Neural cell (in vitro differentiated cells): ENCODE results near the gene LRRC3. TPM values are rescaled to one million over a fixed set of nuclear protein-coding genes. Genes with fewer than 3 reads are reported as not detected.

Experiments
- H2AFZ ChIP-seq: fragments of 200-600, 300-800 bp; sonication (generic), shearing (Covaris generic); 2 replicates; pipeline ENCODE4 v1.6.0; 2014; ENCODE audit warnings: low read depth, mild to moderate bottlenecking, antibody characterized with exemption, low read length, moderate library complexity
- H3F3A ChIP-seq: fragments of 200-600 bp; shearing (Covaris generic); 2 replicates; pipeline ENCODE4 v1.6.1; 2016; ENCODE audit warnings: mild to moderate bottlenecking, moderate library complexity, mixed read lengths, antibody characterized with exemption, low read length; ENCODE audit not compliant: insufficient read depth, poor library complexity, severe bottlenecking
- H3K27ac ChIP-seq: fragments of 200-600, 300-800 bp; sonication (generic), shearing (Covaris generic); 2 replicates; pipeline ENCODE4 v1.5.1; 2014; ENCODE audit warnings: mild to moderate bottlenecking, low read length, moderate library complexity
- H3K27me3 ChIP-seq: fragments of 300-800, 200-600 bp; sonication (generic), shearing (Covaris generic); 2 replicates; pipeline ENCODE4 v1.6.0; 2014; ENCODE audit warnings: mild to moderate bottlenecking, low read depth, low read length, moderate library complexity; ENCODE audit not compliant: insufficient read depth
- H3K36me3 ChIP-seq: fragments of 300-800, 200-600 bp; sonication (generic), shearing (Covaris generic); 2 replicates; pipeline ENCODE4 v1.5.1; 2014; ENCODE audit warnings: mild to moderate bottlenecking, antibody characterized with exemption, low read length, moderate library complexity; ENCODE audit not compliant: insufficient read depth
- H3K4me2 ChIP-seq: fragments of 300-800, 200-600 bp; sonication (generic), shearing (Covaris generic); 2 replicates; pipeline ENCODE4 v1.6.0; 2014; ENCODE audit warnings: mild to moderate bottlenecking, low read length
- H3K4me3 ChIP-seq: fragments of 300-800, 200-600 bp; sonication (generic), shearing (Covaris generic); 2 replicates; pipeline ENCODE4 v1.5.1; 2014; ENCODE audit warnings: mild to moderate bottlenecking, low read length, moderate library complexity
- H3K79me2 ChIP-seq: fragments of 200-600 bp; shearing (Covaris generic); replicated peaks from 2 replicates; pipeline ENCODE4 v1.6.0; 2014; ENCODE audit warnings: mild to moderate bottlenecking, low read length, moderate library complexity; ENCODE audit not compliant: insufficient read depth
- H3K9ac ChIP-seq: fragments of 300-800, 200-600 bp; sonication (generic), shearing (Covaris generic); 2 replicates; pipeline ENCODE4 v1.6.1; 2016; ENCODE audit warnings: mild to moderate bottlenecking, low read length, mixed read lengths
- H3K9me2 ChIP-seq: fragments of 200-600 bp; shearing (Covaris generic); 2 replicates; pipeline ENCODE4 v1.6.1; 2016; ENCODE audit warnings: mild to moderate bottlenecking, low read length, mixed read lengths; ENCODE audit not compliant: insufficient read depth
- H3K9me3 ChIP-seq: fragments of 200-600, 300-800 bp; sonication (generic), shearing (Covaris generic); 2 replicates; pipeline ENCODE4 v1.6.1; 2016; ENCODE audit warnings: mild to moderate bottlenecking, mixed run types, low read length, moderate library complexity, mixed read lengths
- H4K20me1 ChIP-seq: fragments of 200-600 bp; shearing (Covaris generic); 2 replicates; pipeline ENCODE4 v1.6.1; 2016; ENCODE audit warnings: mild to moderate bottlenecking, mixed run types; ENCODE audit not compliant: insufficient read depth
- EP300 ChIP-seq: fragments of 450-650 bp; conservative IDR thresholded peaks from 2 replicates; pipeline ENCODE4 v1.6.1; 2014; ENCODE audit warnings: antibody characterized with exemption, mild to moderate bottlenecking, moderate library complexity; ENCODE audit not compliant: poor library complexity, severe bottlenecking
- EZH2 ChIP-seq: fragments of 200-600, 300-800 bp; shearing (Covaris generic), sonication (generic); IDR thresholded peaks from 2 replicates; pipeline ENCODE4 v1.6.1; 2014; ENCODE audit warnings: antibody characterized with exemption, low read length, borderline replicate concordance, mild to moderate bottlenecking; ENCODE audit not compliant: insufficient read depth, poor library complexity, severe bottlenecking
- MXI1 ChIP-seq: fragments of 450-650 bp; conservative IDR thresholded peaks from 2 replicates; pipeline ENCODE4 v1.6.1; 2014; ENCODE audit warnings: antibody characterized with exemption, mild to moderate bottlenecking; ENCODE audit not compliant: poor library complexity, severe bottlenecking
- POLR2AphosphoS5 ChIP-seq: IDR thresholded peaks from 2 replicates; pipeline ENCODE4 v1.6.1; 2012
- RAD21 ChIP-seq: fragments of 450-650 bp; conservative IDR thresholded peaks from 2 replicates; pipeline ENCODE4 v1.6.1; 2014; ENCODE audit warnings: antibody characterized with exemption, mild to moderate bottlenecking, moderate library complexity
- SMC3 ChIP-seq: fragments of 450-650 bp; conservative IDR thresholded peaks from 2 replicates; pipeline ENCODE4 v1.6.1; 2014; ENCODE audit warnings: antibody characterized with exemption, mild to moderate bottlenecking, moderate library complexity; ENCODE audit not compliant: poor library complexity
- TAF1 ChIP-seq: IDR thresholded peaks from 2 replicates; pipeline ENCODE4 v1.6.1; 2012; ENCODE audit warnings: low read depth
- polyA plus RNA-seq: library from polyadenylated mRNA; depleted of rRNA; stranded (reverse); fragments of >200 nt; gene quantifications from 2 replicates; pipeline ENCODE4 v1.2.3, GENCODE V29; 2014
- TF ChIP-seq, protein P1 (sequence below): fragments of 450-650 bp; IDR thresholded peaks from 2 replicates; pipeline ENCODE4 v1.5.1; 2014; ENCODE audit warnings: antibody characterized with exemption, mild to moderate bottlenecking, moderate library complexity; ENCODE audit not compliant: poor library complexity, severe bottlenecking
- TF ChIP-seq, protein P2 (sequence below): IDR thresholded peaks from 2 replicates; pipeline ENCODE4 v1.6.1; 2012; ENCODE audit warnings: borderline replicate concordance

The LRRC3 gene
- polyA plus RNA-seq, 1 donor from 2014 or later = 3.8 TPM

DNA sequence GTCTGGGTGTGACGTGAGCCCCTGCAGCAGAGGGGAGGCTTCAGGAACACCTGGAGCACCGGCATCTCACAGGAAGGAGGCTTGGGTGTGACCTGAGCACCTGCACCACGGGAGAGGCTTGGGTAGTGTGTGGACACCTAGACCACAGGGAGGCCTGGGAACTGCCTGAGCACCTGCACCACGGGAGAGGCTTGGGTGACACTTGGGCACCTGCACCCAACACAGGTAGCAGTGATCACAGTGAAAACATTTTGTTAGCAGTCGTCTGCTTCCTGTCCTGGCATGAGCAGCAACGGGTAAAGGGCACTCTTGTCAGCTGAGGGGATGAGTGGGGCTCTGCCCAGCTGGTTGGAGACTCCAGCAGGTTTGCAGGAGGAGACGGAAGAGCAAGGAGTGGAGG lies 22.4 kb downstream of the LRRC3 start:
- Histone ChIP-seq H3K36me3 (no peaks in the 10 kb centered on the region), H4K20me1 (no peaks in the 10 kb centered on the region), H3K9me3 (no peaks in the 10 kb centered on the region), H2AFZ (no peak overlapping the region), H3K4me3 (no peak overlapping the region), H3K9ac (no peak overlapping the region), H3K79me2 (no peaks in the 10 kb centered on the region), H3F3A (no peaks in the 10 kb centered on the region), H3K9me2 (no peaks in the 10 kb centered on the region), H3K27ac (no peak overlapping the region), H3K4me2 (no peak overlapping the region), H3K27me3 (no peaks in the 10 kb centered on the region)
- TF ChIP-seq MXI1 (no peak), SMC3 (no peak), RAD21 (no peak), POLR2AphosphoS5 (no peak), EZH2 (no peak), TAF1 (no peak), EP300 (no peak)
- TF ChIP-seq, protein P1, sequence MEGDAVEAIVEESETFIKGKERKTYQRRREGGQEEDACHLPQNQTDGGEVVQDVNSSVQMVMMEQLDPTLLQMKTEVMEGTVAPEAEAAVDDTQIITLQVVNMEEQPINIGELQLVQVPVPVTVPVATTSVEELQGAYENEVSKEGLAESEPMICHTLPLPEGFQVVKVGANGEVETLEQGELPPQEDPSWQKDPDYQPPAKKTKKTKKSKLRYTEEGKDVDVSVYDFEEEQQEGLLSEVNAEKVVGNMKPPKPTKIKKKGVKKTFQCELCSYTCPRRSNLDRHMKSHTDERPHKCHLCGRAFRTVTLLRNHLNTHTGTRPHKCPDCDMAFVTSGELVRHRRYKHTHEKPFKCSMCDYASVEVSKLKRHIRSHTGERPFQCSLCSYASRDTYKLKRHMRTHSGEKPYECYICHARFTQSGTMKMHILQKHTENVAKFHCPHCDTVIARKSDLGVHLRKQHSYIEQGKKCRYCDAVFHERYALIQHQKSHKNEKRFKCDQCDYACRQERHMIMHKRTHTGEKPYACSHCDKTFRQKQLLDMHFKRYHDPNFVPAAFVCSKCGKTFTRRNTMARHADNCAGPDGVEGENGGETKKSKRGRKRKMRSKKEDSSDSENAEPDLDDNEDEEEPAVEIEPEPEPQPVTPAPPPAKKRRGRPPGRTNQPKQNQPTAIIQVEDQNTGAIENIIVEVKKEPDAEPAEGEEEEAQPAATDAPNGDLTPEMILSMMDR = no peak
- TF ChIP-seq, protein P2, sequence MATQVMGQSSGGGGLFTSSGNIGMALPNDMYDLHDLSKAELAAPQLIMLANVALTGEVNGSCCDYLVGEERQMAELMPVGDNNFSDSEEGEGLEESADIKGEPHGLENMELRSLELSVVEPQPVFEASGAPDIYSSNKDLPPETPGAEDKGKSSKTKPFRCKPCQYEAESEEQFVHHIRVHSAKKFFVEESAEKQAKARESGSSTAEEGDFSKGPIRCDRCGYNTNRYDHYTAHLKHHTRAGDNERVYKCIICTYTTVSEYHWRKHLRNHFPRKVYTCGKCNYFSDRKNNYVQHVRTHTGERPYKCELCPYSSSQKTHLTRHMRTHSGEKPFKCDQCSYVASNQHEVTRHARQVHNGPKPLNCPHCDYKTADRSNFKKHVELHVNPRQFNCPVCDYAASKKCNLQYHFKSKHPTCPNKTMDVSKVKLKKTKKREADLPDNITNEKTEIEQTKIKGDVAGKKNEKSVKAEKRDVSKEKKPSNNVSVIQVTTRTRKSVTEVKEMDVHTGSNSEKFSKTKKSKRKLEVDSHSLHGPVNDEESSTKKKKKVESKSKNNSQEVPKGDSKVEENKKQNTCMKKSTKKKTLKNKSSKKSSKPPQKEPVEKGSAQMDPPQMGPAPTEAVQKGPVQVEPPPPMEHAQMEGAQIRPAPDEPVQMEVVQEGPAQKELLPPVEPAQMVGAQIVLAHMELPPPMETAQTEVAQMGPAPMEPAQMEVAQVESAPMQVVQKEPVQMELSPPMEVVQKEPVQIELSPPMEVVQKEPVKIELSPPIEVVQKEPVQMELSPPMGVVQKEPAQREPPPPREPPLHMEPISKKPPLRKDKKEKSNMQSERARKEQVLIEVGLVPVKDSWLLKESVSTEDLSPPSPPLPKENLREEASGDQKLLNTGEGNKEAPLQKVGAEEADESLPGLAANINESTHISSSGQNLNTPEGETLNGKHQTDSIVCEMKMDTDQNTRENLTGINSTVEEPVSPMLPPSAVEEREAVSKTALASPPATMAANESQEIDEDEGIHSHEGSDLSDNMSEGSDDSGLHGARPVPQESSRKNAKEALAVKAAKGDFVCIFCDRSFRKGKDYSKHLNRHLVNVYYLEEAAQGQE = no peak

DNA sequence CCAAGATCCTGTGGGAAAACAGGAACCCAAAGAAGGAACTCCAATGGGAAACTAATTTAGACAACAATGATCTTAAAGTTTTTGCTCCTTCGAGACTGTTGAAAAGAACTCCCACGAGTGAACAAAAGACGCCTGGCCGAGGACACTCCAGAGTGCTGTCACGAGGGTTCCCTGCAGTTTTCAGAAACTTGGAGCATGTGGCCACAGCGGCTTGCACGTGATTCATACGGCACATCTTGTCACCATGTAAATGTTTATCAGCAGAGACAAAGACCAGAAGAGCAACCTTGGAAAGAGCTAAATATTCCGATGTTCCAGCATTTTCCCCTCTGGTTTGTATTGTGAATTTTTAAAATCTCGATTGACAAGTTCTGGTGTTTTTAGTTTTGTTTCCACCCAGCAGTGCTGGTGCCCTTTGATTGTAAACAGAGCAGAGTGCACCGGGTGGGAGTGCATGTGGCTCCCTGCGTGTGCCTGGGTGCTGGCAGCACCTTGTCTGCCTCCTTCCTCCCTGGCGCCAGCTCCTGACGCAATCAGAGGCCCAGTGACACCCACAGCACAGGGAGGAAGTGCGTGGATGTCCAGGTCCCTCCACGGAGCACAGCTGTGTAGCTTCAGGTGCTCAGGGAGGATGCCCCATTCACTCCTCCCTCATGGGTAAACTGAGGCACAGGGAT lies 23.0 kb downstream of the LRRC3 start:
- no peaks in the 10 kb centered on the region for H4K20me1 ChIP-seq
- H3K27ac ChIP-seq = no peak overlapping the region
- H3K9me3 ChIP-seq = no peaks in the 10 kb centered on the region
- TF ChIP-seq MXI1 (no peak), TAF1 (no peak), SMC3 (no peak), EP300 (no peak), POLR2AphosphoS5 (no peak), EZH2 (no peak), RAD21 (no peak)
- TF ChIP-seq, protein P1 = no peak
- TF ChIP-seq, protein P2 = no peak
- H3F3A ChIP-seq = no peaks in the 10 kb centered on the region
- H3K9ac ChIP-seq = no peak overlapping the region
- no peaks in the 10 kb centered on the region for H3K9me2 ChIP-seq
- H3K4me2 ChIP-seq = no peak overlapping the region
- H3K79me2 ChIP-seq = no peaks in the 10 kb centered on the region
- H2AFZ ChIP-seq = no peak overlapping the region
- H3K36me3 ChIP-seq = no peaks in the 10 kb centered on the region
- no peaks in the 10 kb centered on the region for H3K27me3 ChIP-seq
- no peak overlapping the region for H3K4me3 ChIP-seq
